Thyroid gland (tissue), 4 donors: Measurements from ENCODE around the gene OGDHL.

Source experiments
- POLR2A ChIP-seq, 2 donors: fragments of 450-650 bp; IDR thresholded peaks; one replicate each; pipeline ENCODE4 v1.6.1; 2017; ENCODE audit warnings: antibody characterized with exemption in 2 of 2, mild to moderate bottlenecking in 2 of 2, moderate library complexity in 1 of 2
- TF ChIP-seq, protein P1 (sequence below), 6 experiments: fragments of 200-600 bp in 3 of 6; fragments of 450-650 bp in 3 of 6; sonication (generic) in 3 of 6; IDR thresholded peaks; one replicate each; pipeline ENCODE4 v1.5.1; 2016 to 2019; ENCODE audit warnings: antibody characterized with exemption in 6 of 6, mild to moderate bottlenecking in 2 of 6, inconsistent platforms in 1 of 6, moderate library complexity in 1 of 6

DNA sequence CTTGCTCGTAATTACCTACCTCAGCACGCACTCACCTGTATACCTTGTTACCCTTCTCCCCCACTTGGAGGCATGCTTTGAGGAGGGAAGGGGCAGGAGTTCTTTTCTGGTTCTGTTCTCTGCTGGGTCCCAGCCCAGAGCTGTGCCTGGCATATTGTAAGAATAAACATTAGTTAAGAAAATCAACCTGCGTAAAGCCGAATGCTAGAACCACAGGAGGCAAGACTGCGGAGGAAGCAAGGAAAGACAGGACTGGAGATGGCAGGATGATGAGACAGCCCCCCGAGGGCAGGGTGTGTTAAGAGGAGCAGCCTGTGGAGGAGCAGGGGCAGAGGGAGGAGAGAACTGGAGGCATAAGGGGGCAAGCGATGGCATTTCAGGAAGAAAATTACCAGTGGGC is 73.2 kb downstream of the OGDHL start:
- TF ChIP-seq POLR2A (IDR thresholded peaks at IDR 0.05), result no peak
- TF ChIP-seq, protein P1, sequence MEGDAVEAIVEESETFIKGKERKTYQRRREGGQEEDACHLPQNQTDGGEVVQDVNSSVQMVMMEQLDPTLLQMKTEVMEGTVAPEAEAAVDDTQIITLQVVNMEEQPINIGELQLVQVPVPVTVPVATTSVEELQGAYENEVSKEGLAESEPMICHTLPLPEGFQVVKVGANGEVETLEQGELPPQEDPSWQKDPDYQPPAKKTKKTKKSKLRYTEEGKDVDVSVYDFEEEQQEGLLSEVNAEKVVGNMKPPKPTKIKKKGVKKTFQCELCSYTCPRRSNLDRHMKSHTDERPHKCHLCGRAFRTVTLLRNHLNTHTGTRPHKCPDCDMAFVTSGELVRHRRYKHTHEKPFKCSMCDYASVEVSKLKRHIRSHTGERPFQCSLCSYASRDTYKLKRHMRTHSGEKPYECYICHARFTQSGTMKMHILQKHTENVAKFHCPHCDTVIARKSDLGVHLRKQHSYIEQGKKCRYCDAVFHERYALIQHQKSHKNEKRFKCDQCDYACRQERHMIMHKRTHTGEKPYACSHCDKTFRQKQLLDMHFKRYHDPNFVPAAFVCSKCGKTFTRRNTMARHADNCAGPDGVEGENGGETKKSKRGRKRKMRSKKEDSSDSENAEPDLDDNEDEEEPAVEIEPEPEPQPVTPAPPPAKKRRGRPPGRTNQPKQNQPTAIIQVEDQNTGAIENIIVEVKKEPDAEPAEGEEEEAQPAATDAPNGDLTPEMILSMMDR (IDR thresholded peaks at IDR 0.05), result no peak
